K562 (cell line): ENCODE measurements around the gene RIMS3. TPM values are rescaled to one million over a fixed set of nuclear protein-coding genes. Genes with fewer than 3 reads are reported as not detected.
A peak's percentile ranks its signal among the peaks of the same experiment; 100 is the strongest.

Experiments
- GTF2F1 ChIP-seq: IDR thresholded peaks from 2 replicates; pipeline ENCODE4 v1.6.1; 2011; ENCODE audit warnings: low read depth, low read length, improper control_type of control experiment
- ILK ChIP-seq: fragments of 450-650 bp; IDR thresholded peaks from 2 replicates; pipeline ENCODE4 v1.6.1; 2016; ENCODE audit warnings: missing genetic modification characterization, low read depth, mild to moderate bottlenecking, missing compliant biosample characterization, moderate library complexity, borderline replicate concordance
- MAFF ChIP-seq: IDR thresholded peaks from 2 replicates; pipeline ENCODE4 v1.6.1; 2012; ENCODE audit warnings: low read length, improper control_type of control experiment
- MAZ ChIP-seq, 2 experiments: fragments of 450-650 bp in 1 of 2; sonication (generic) in 1 of 2; formaldehyde crosslinking; IDR thresholded peaks in 1 of 2; conservative IDR thresholded peaks in 1 of 2; 2 replicates each; pipeline versions ENCODE4 v1.4.0 to v1.5.0; 2020; ENCODE audit warnings: mild to moderate bottlenecking in 1 of 2, missing genetic modification reagents in 1 of 2
- MIER1 ChIP-seq: fragments of 450-650 bp; IDR thresholded peaks from 2 replicates; pipeline ENCODE4 v1.6.1; 2016; ENCODE audit warnings: antibody characterized with exemption, mild to moderate bottlenecking, low read depth
- NELFE ChIP-seq: IDR thresholded peaks from 2 replicates; pipeline ENCODE4 v1.6.1; 2011; ENCODE audit warnings: mild to moderate bottlenecking; ENCODE audit not compliant: insufficient read depth, insufficient read length
- RBM25 ChIP-seq: fragments of 200-400 bp; formaldehyde crosslinking; IDR thresholded peaks from 2 replicates; pipeline ENCODE4 v1.6.1; 2018; ENCODE audit warnings: low read length, low read depth, moderate library complexity; ENCODE audit not compliant: severe bottlenecking
- SRSF3 ChIP-seq: fragments of 200-400 bp; formaldehyde crosslinking; IDR thresholded peaks from 2 replicates; pipeline ENCODE4 v1.6.1; 2016; ENCODE audit warnings: mild to moderate bottlenecking, low read length, moderate library complexity; ENCODE audit not compliant: insufficient read depth
- TEAD4 ChIP-seq, 2 experiments: sonication (generic) in 1 of 2; formaldehyde crosslinking in 1 of 2; IDR thresholded peaks; 2 replicates each; pipeline versions ENCODE4 v1.6.1 to v1.8.0; 2012 to 2022; ENCODE audit warnings: borderline replicate concordance in 1 of 2, inconsistent platforms in 1 of 2, low read length in 1 of 2, mild to moderate bottlenecking in 1 of 2, missing genetic modification reagents in 1 of 2
- ZBTB7A ChIP-seq: IDR thresholded peaks from 2 replicates; pipeline ENCODE4 v1.6.1; 2011; ENCODE audit warnings: low read depth, mild to moderate bottlenecking, low read length, moderate library complexity, borderline replicate concordance; ENCODE audit not compliant: control insufficient read depth
- polyA plus RNA-seq, 8 experiments: library from polyadenylated mRNA; depleted of rRNA in 4 of 8; stranded (reverse) in 5 of 8; unstranded in 3 of 8; fragments of >200 nt; fragmentation: Nextera tagmentation in 2 of 8; fragmentation: Illumina TruSeq in 1 of 8; extraction: Ambion mirVana in 2 of 8; extraction: Trizol in 1 of 8; gene quantifications; 2 replicates each; pipeline versions ENCODE4 v1.2.1 to v1.2.3, GENCODE V29; 2011 to 2014; ENCODE audit warnings: inconsistent platforms in 1 of 8, missing spikeins in 1 of 8
- total RNA-seq, 7 experiments: library from RNA; depleted of rRNA in 6 of 7; stranded (reverse); fragments of >200 nt in 6 of 7; fragmentation: Illumina TruSeq in 2 of 7; extraction: Trizol in 2 of 7; gene quantifications; 2 replicates each; pipeline versions ENCODE4 v1.2.1 to v1.2.3, GENCODE V29; 2011 to 2021; ENCODE audit warnings: low replicate concordance in 1 of 7
- TF ChIP-seq, protein P1 (sequence below), 2 experiments: fragments of 450-650 bp in 1 of 2; sonication (generic) in 1 of 2; formaldehyde crosslinking in 1 of 2; IDR thresholded peaks in 1 of 2; conservative IDR thresholded peaks in 1 of 2; 2 replicates each; pipeline versions ENCODE4 v1.6.1 to v1.8.1; 2016 to 2023; ENCODE audit warnings: mild to moderate bottlenecking in 2 of 2, moderate library complexity in 2 of 2, inconsistent platforms in 1 of 2, missing genetic modification reagents in 1 of 2
- TF ChIP-seq, protein P2 (sequence below): sonication (generic); formaldehyde crosslinking; IDR thresholded peaks from 2 replicates; pipeline ENCODE4 v1.8.1; 2023; ENCODE audit warnings: mild to moderate bottlenecking, missing genetic modification reagents
- TF ChIP-seq, protein P3 (sequence below): fragments of 250-450 bp; sonication (Bioruptor Pico); IDR thresholded peaks from 2 replicates; pipeline ENCODE4 v1.4.0; 2020; ENCODE audit warnings: mild to moderate bottlenecking, moderate library complexity

RIMS3 gene
- total and polyA plus RNA-seq, 9 of the 15 experiments (the other 6 are each of a cell fraction or from before 2014, with no cell fraction given): 0.06 to 1.2 (median 0.59) TPM

GRCh38 chr1:40638097-40639036 is 27.1 kb downstream of the RIMS3 start (continued):
- TF ChIP-seq, protein P1, sequence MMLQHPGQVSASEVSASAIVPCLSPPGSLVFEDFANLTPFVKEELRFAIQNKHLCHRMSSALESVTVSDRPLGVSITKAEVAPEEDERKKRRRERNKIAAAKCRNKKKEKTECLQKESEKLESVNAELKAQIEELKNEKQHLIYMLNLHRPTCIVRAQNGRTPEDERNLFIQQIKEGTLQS (IDR thresholded peaks at IDR 0.05): peak; percentile 32; the same call in 1 of the 2 replicates
- TF ChIP-seq, protein P1 (CRISPR knock-in tag; conservative IDR thresholded peaks at IDR 0.05): no peak
- TF ChIP-seq, protein P2, sequence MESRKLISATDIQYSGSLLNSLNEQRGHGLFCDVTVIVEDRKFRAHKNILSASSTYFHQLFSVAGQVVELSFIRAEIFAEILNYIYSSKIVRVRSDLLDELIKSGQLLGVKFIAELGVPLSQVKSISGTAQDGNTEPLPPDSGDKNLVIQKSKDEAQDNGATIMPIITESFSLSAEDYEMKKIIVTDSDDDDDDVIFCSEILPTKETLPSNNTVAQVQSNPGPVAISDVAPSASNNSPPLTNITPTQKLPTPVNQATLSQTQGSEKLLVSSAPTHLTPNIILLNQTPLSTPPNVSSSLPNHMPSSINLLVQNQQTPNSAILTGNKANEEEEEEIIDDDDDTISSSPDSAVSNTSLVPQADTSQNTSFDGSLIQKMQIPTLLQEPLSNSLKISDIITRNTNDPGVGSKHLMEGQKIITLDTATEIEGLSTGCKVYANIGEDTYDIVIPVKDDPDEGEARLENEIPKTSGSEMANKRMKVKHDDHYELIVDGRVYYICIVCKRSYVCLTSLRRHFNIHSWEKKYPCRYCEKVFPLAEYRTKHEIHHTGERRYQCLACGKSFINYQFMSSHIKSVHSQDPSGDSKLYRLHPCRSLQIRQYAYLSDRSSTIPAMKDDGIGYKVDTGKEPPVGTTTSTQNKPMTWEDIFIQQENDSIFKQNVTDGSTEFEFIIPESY: peak; percentile 6; the same call in 1 of the 2 replicates
- no peak for TF ChIP-seq GTF2F1
- TF ChIP-seq, protein P3, sequence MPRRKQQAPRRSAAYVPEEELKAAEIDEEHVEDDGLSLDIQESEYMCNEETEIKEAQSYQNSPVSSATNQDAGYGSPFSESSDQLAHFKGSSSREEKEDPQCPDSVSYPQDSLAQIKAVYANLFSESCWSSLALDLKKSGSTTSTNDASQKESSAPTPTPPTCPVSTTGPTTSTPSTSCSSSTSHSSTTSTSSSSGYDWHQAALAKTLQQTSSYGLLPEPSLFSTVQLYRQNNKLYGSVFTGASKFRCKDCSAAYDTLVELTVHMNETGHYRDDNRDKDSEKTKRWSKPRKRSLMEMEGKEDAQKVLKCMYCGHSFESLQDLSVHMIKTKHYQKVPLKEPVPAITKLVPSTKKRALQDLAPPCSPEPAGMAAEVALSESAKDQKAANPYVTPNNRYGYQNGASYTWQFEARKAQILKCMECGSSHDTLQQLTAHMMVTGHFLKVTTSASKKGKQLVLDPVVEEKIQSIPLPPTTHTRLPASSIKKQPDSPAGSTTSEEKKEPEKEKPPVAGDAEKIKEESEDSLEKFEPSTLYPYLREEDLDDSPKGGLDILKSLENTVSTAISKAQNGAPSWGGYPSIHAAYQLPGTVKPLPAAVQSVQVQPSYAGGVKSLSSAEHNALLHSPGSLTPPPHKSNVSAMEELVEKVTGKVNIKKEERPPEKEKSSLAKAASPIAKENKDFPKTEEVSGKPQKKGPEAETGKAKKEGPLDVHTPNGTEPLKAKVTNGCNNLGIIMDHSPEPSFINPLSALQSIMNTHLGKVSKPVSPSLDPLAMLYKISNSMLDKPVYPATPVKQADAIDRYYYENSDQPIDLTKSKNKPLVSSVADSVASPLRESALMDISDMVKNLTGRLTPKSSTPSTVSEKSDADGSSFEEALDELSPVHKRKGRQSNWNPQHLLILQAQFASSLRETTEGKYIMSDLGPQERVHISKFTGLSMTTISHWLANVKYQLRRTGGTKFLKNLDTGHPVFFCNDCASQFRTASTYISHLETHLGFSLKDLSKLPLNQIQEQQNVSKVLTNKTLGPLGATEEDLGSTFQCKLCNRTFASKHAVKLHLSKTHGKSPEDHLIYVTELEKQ (CRISPR knock-in tag): no peak
- 0 out of 4 replicates have a peak, but pooled peaks of 1 of the 2 experiments have one; percentile 23 for TF ChIP-seq MAZ (CRISPR knock-in tag; conservative IDR thresholded peaks at IDR 0.05 in 1 of 2, IDR thresholded peaks at IDR 0.05 in 1 of 2)
- peak; percentile 55 for TF ChIP-seq RBM25
- TF ChIP-seq SRSF3: no peak
- TF ChIP-seq ZBTB7A: no peak
- peak; percentile 86 for TF ChIP-seq MIER1
- no peak for TF ChIP-seq ILK (tag)
- TF ChIP-seq TEAD4 (IDR thresholded peaks at IDR 0.05; ENCODE audit: low read length): no peak
- no peak for TF ChIP-seq TEAD4 (CRISPR knock-in tag; IDR thresholded peaks at IDR 0.05; ENCODE audit: borderline replicate concordance)
- peak; percentile 47; the same call in 1 of the 2 replicates for TF ChIP-seq MAFF
- TF ChIP-seq NELFE: no peak
